ENCODE measurements around the gene ABLIM3. TPM values are rescaled to one million over a fixed set of nuclear protein-coding genes. Genes with fewer than 3 reads are reported as not detected.
A peak's percentile ranks its signal among the peaks of the same experiment; 100 is the strongest.

Gene ABLIM3
- total and polyA plus RNA-seq, 9 donors, result 1.7 to 26.4 (median 6.2) TPM

- peak in 1 of 5 donors; percentile 51 for DNase-seq
- Histone ChIP-seq H3K36me3 (no peaks in the 10 kb centered on the region), H3K4me1 (ENCODE audit: insufficient read depth) (no peaks in the 10 kb centered on the region), H3K4me3 (no peak overlapping the region), H3K9me3 (no peaks in the 10 kb centered on the region), H3K27me3 (no peaks in the 10 kb centered on the region), H3K27ac (no peak overlapping the region)
- TF ChIP-seq EP300 (IDR thresholded peaks at IDR 0.05), result no peak
- TF ChIP-seq, protein P1, sequence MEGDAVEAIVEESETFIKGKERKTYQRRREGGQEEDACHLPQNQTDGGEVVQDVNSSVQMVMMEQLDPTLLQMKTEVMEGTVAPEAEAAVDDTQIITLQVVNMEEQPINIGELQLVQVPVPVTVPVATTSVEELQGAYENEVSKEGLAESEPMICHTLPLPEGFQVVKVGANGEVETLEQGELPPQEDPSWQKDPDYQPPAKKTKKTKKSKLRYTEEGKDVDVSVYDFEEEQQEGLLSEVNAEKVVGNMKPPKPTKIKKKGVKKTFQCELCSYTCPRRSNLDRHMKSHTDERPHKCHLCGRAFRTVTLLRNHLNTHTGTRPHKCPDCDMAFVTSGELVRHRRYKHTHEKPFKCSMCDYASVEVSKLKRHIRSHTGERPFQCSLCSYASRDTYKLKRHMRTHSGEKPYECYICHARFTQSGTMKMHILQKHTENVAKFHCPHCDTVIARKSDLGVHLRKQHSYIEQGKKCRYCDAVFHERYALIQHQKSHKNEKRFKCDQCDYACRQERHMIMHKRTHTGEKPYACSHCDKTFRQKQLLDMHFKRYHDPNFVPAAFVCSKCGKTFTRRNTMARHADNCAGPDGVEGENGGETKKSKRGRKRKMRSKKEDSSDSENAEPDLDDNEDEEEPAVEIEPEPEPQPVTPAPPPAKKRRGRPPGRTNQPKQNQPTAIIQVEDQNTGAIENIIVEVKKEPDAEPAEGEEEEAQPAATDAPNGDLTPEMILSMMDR (IDR thresholded peaks at IDR 0.05), result no peak
- no peak for TF ChIP-seq POLR2A (IDR thresholded peaks at IDR 0.05)
- WGBS, 3 donors, result 34 to 44% (median 39%) methylated on average over 5 of the region's 5 CpGs
- intact Hi-C loops (cut with DNase I), result no loop called here
Observed at GRCh38 chr5:149284501-149284900, 143.2 kb downstream of the ABLIM3 start.

GRCh38 chr5:149285153-149285552, 143.9 kb downstream of the ABLIM3 start:
- no peak for DNase-seq
- intact Hi-C loops (cut with DNase I), result no loop called here
- no peaks in the 10 kb centered on the region for H3K9me3 ChIP-seq
- 76 to 86% (median 78%) methylated on average over 1 of the region's 1 CpG for WGBS, 3 donors
- no peaks in the 10 kb centered on the region for H3K27me3 ChIP-seq
- TF ChIP-seq POLR2A (IDR thresholded peaks at IDR 0.05) (no peak), EP300 (IDR thresholded peaks at IDR 0.05) (no peak)
- TF ChIP-seq, protein P1 (IDR thresholded peaks at IDR 0.05), result no peak
- no peaks in the 10 kb centered on the region for H3K4me1 ChIP-seq (ENCODE audit: insufficient read depth)
- no peak overlapping the region for H3K27ac ChIP-seq
- H3K36me3 ChIP-seq, result no peaks in the 10 kb centered on the region
- no peak overlapping the region for H3K4me3 ChIP-seq

DNA sequence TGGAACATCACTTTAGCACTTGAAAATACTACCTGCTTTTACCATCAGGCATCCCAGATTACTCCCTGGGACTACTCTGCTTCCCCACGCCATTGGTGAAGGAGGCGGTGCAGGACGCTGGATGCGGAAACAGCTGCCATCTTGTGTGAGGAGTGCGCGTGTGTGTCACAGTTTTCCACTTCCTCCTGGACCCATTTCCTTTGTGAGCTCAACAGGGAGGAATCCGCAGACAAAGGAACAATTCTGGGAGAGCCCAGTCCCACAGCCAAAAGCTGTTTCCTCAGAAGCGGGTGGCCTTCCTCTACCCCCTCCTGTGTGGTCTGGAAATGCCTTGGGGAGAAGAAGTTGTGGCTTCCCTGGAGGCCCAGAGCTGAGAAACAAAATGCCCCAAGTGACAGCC, 147.1 kb downstream of the ABLIM3 start:
- Histone ChIP-seq H3K9me3 (no peaks in the 10 kb centered on the region), H3K36me3 (no peaks in the 10 kb centered on the region), H3K4me1 (ENCODE audit: insufficient read depth) (no peaks in the 10 kb centered on the region), H3K4me3 (no peak overlapping the region), H3K27ac (no peak overlapping the region), H3K27me3 (no peaks in the 10 kb centered on the region)
- DNase-seq, result no peak
- WGBS, 3 donors, result 86 to 93% (median 89%) methylated on average over 8 of the region's 8 CpGs
- intact Hi-C loops (cut with DNase I), result no loop called here
- TF ChIP-seq, protein P1 (IDR thresholded peaks at IDR 0.05), result no peak
- TF ChIP-seq POLR2A (IDR thresholded peaks at IDR 0.05) (no peak), EP300 (IDR thresholded peaks at IDR 0.05) (no peak)

DNA sequence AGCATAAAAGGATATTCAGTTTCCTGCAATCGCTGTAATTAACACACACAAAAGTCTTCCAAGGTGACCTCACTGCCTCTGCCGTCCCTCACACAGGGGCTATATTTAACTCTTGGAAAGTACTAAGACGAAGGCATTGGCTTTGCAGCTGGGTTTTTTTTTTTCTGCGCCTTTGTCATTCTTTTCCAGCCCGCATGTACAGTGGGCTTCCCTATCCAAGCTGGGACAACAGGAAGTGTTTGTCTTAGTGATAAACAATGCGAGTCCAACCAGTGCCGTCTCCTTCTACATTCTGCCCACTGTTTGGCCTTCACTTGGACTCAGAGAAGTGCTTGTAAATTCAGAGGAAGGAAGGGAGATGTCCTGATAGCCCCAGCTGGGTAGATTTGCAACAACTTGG, 148.0 kb downstream of the ABLIM3 start:
- Histone ChIP-seq H3K9me3 (no peaks in the 10 kb centered on the region), H3K4me1 (ENCODE audit: insufficient read depth) (no peaks in the 10 kb centered on the region), H3K36me3 (no peaks in the 10 kb centered on the region), H3K27me3 (no peaks in the 10 kb centered on the region), H3K4me3 (no peak overlapping the region), H3K27ac (no peak overlapping the region)
- TF ChIP-seq, protein P1 (IDR thresholded peaks at IDR 0.05), result no peak
- TF ChIP-seq EP300 (IDR thresholded peaks at IDR 0.05) (no peak), POLR2A (IDR thresholded peaks at IDR 0.05) (no peak)
- WGBS, 3 donors, result 8 to 17% (median 13%) methylated on average over 7 of the region's 7 CpGs
- DNase-seq, result no peak
- intact Hi-C loops (cut with DNase I), result no loop called here
